ENCODE results near the gene SLC2A6.

DNA sequence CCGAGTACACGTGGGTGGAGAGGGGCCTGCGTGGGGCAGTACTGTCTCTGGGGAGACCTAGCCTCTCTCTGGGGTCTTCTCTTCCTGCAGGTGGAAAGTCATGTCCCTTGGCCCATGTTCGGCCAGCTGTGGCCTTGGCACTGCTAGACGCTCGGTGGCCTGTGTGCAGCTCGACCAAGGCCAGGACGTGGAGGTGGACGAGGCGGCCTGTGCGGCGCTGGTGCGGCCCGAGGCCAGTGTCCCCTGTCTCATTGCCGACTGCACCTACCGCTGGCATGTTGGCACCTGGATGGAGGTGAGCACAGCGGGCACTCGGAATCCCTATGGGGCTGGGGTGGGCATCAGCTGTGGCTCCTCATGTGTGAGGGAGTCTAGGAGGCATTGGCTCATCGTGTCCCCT is 24.6 kb downstream of the SLC2A6 start:
- TF ChIP-seq CTCF (IDR thresholded peaks at IDR 0.05; ENCODE audit: insufficient read depth, low read depth, low read length) (no peak), EZH2 (IDR thresholded peaks at IDR 0.05; ENCODE audit: insufficient read depth, low read length) (no peak)

Measured in astrocyte (in vitro differentiated cells and primary cell).